Sigmoid colon (tissue), 7 donors: ENCODE measurements around the gene KIF24. TPM values are rescaled to one million over a fixed set of nuclear protein-coding genes. Genes with fewer than 3 reads are reported as not detected.
A peak's percentile ranks its signal among the peaks of the same experiment; 100 is the strongest.

ENCODE experiments used
- DNase-seq: peaks from one replicate; pipeline ENCODE4 v3.0.0-alpha.2; 2019
- H3K27ac ChIP-seq, 4 donors: fragments of 200-600 bp; sonication (generic); one replicate each; pipeline ENCODE4 v1.5.1; 2016 to 2019; ENCODE audit warnings: mild to moderate bottlenecking in 1 of 4
- H3K27me3 ChIP-seq, 3 donors: fragments of 200-600 bp; sonication (generic); one replicate each; pipeline ENCODE4 v1.5.1; 2019; ENCODE audit warnings: mild to moderate bottlenecking in 1 of 3
- H3K36me3 ChIP-seq, 4 donors: fragments of 200-600 bp; sonication (generic); one replicate each; pipeline ENCODE4 v1.5.1; 2016 to 2019
- H3K4me1 ChIP-seq, 4 donors: fragments of 200-600 bp; sonication (generic); one replicate each; pipeline ENCODE4 v1.5.1; 2017 to 2019
- H3K4me3 ChIP-seq, 4 donors: fragments of 200-600 bp; sonication (generic); one replicate each; pipeline ENCODE4 v1.5.1; 2017 to 2019; ENCODE audit warnings: mild to moderate bottlenecking in 2 of 4, moderate library complexity in 1 of 4
- H3K9me3 ChIP-seq, 4 donors: fragments of 200-600 bp in 3 of 4; sonication (generic) in 3 of 4; one replicate each; pipeline versions ENCODE4 v1.5.1 to v1.6.1; 2013 to 2019
- CTCF ChIP-seq, 4 experiments: fragments of 450-650 bp in 3 of 4; fragments of 200-600 bp in 1 of 4; IDR thresholded peaks; one replicate each; pipeline ENCODE4 v1.5.1; 2016 to 2019; ENCODE audit warnings: antibody characterized with exemption in 4 of 4, mild to moderate bottlenecking in 3 of 4, moderate library complexity in 2 of 4
- EP300 ChIP-seq, 4 donors: sonication (generic); formaldehyde crosslinking; IDR thresholded peaks; one replicate each; pipeline ENCODE4 v1.6.1; 2017; ENCODE audit warnings: antibody characterized with exemption in 4 of 4
- POLR2A ChIP-seq, 2 donors: fragments of 450-650 bp; IDR thresholded peaks; one replicate each; pipeline ENCODE4 v1.6.1; 2016; ENCODE audit warnings: antibody characterized with exemption in 2 of 2, mild to moderate bottlenecking in 2 of 2, moderate library complexity in 2 of 2
- POLR2AphosphoS5 ChIP-seq, 4 donors: sonication (generic); formaldehyde crosslinking; IDR thresholded peaks; one replicate each; pipeline ENCODE4 v1.6.1; 2017; ENCODE audit warnings: antibody characterized with exemption in 4 of 4
- WGBS, 2 donors: extraction: QIAGEN DNeasy Blood & Tissue Kit; methylation state at CpG; one replicate each; pipeline ENCODE4 v1.1.7; 2013; 5-methylcytosine and 5-hydroxymethylcytosine counted together
- intact Hi-C: fragments of 100-400 bp; cut with DNase I; formaldehyde crosslinking; loops from one replicate; pipeline ENCODE4 v1.15.1; 2023
- polyA plus RNA-seq, 3 donors: library from polyadenylated mRNA; stranded (reverse); fragments of 200-250 nt; gene quantifications; one replicate each; pipeline ENCODE4 v1.2.3, GENCODE V29; 2013
- total RNA-seq, 4 donors: library from RNA; depleted of rRNA; stranded (reverse); fragments of >200 nt; gene quantifications; one replicate each; pipeline ENCODE4 v1.1.0, GENCODE V29; 2016
- donor health status: healthy with polysubstance abuse.
- donor health status: Bipolar disorder and iron deficiency.
- donor health status: healthy.

KIF24 gene
- total and polyA plus RNA-seq, 7 donors = under 0.01 to 1.6 (median 0.46) TPM

- DNase-seq = no peak
- Histone ChIP-seq H3K4me3 (no peak overlapping the region), H3K27me3 (no peaks in the 10 kb centered on the region), H3K27ac (peak overlapping the region in 3 of 4 donors; percentile 52 to 92 (median 88)), H3K9me3 (no peaks in the 10 kb centered on the region), H3K4me1 (peaks cover 0 to 71% (median 48%) of the 10 kb centered on the region in 4 donors), H3K36me3 (peaks cover 9 to 28% (median 20%) of the 10 kb centered on the region in 4 donors)
- TF ChIP-seq POLR2AphosphoS5 (IDR thresholded peaks at IDR 0.05) = no peak
- TF ChIP-seq POLR2A (IDR thresholded peaks at IDR 0.05) = no peak
- no peak for TF ChIP-seq EP300 (IDR thresholded peaks at IDR 0.05)
- TF ChIP-seq CTCF (IDR thresholded peaks at IDR 0.05) = no peak
- intact Hi-C loops = loop anchor here (10.0 kb wide), 1 partner anchor 559 kb away; the partner anchor contains the start of gene UBE2R2
- WGBS, 2 donors = 94 to 96% methylated on average over 2 of the region's 2 CpGs
Measured at GRCh38 chr9:34373749-34374148, 44.7 kb upstream of the KIF24 start.

DNA sequence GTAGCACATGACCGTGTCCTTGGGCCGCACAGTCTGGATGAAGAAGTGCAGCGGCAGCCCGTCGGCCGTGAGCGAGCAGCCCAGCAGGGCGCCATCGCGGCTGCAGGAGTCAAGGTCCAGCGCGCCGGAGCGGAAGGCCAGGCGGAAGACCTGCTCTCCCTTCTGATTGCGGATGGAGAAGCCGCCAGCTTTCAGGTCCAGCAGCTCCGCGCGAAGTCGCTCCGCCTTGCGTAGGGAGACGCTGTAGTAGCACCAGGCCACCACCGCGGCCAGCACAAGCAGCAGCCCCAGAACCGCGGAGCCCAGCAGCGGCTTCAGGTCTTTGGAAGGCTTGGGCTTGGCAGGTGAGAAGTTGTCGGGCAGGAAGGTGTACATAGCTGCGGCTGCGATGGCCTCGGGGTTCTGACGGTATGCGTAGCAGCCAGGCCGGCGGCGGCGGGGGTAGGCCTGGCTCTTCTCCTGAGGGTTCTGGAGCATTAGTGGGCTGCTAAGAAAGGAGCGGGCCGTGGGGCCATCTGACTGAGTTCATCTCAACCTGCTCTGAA lies 43.5 kb upstream of the KIF24 start:
- intact Hi-C loops = loop anchor here (10.0 kb wide), 1 partner anchor 558 kb away; the partner anchor contains the start of gene UBE2R2
- Histone ChIP-seq H3K36me3 (peaks cover 9 to 28% (median 20%) of the 10 kb centered on the region in 4 donors), H3K4me1 (peaks cover 0 to 67% (median 44%) of the 10 kb centered on the region in 4 donors), H3K9me3 (no peaks in the 10 kb centered on the region), H3K27me3 (no peaks in the 10 kb centered on the region), H3K27ac (peak overlapping the region in 3 of 4 donors; percentile 52 to 92 (median 88)), H3K4me3 (no peak overlapping the region)
- no peak for TF ChIP-seq CTCF (IDR thresholded peaks at IDR 0.05)
- no peak for TF ChIP-seq POLR2A (IDR thresholded peaks at IDR 0.05)
- TF ChIP-seq EP300 (IDR thresholded peaks at IDR 0.05) = no peak
- no peak for TF ChIP-seq POLR2AphosphoS5 (IDR thresholded peaks at IDR 0.05)
- WGBS, 2 donors = 87 to 93% methylated on average over 41 of the region's 41 CpGs
- DNase-seq = no peak

GRCh38 chr9:34371886-34372466 lies 42.9 kb upstream of the KIF24 start:
- Histone ChIP-seq H3K4me3 (no peak overlapping the region), H3K27me3 (no peaks in the 10 kb centered on the region), H3K27ac (no peak overlapping the region), H3K4me1 (peaks cover 0 to 64% (median 40%) of the 10 kb centered on the region in 4 donors), H3K9me3 (no peaks in the 10 kb centered on the region), H3K36me3 (peaks cover 9 to 28% (median 20%) of the 10 kb centered on the region in 4 donors)
- DNase-seq = no peak
- WGBS, 2 donors = 89 to 95% methylated on average over 60 of the region's 60 CpGs
- TF ChIP-seq POLR2A (IDR thresholded peaks at IDR 0.05) (no peak), POLR2AphosphoS5 (IDR thresholded peaks at IDR 0.05) (no peak), CTCF (IDR thresholded peaks at IDR 0.05) (no peak), EP300 (IDR thresholded peaks at IDR 0.05) (no peak)
- intact Hi-C loops = loop anchor here (10.0 kb wide), 1 partner anchor 557 kb away; the partner anchor contains the start of gene UBE2R2

GRCh38 chr9:34370970-34371880 lies 42.2 kb upstream of the KIF24 start:
- TF ChIP-seq EP300 (IDR thresholded peaks at IDR 0.05) = no peak
- no peak for TF ChIP-seq POLR2AphosphoS5 (IDR thresholded peaks at IDR 0.05)
- TF ChIP-seq CTCF (IDR thresholded peaks at IDR 0.05) = no peak
- TF ChIP-seq POLR2A (IDR thresholded peaks at IDR 0.05) = no peak
- Histone ChIP-seq H3K27me3 (no peaks in the 10 kb centered on the region), H3K4me3 (peak overlapping the region in 3 of 4 donors; percentile 7 to 17 (median 11)), H3K36me3 (peaks cover 9 to 28% (median 20%) of the 10 kb centered on the region in 4 donors), H3K4me1 (peaks cover 0 to 60% (median 40%) of the 10 kb centered on the region in 4 donors), H3K27ac (peak overlapping the region in 3 of 4 donors; percentile 4 to 39 (median 34)), H3K9me3 (no peaks in the 10 kb centered on the region)
- DNase-seq = no peak
- intact Hi-C loops = loop anchor here (10.0 kb wide), 1 partner anchor 556 kb away; the partner anchor contains the start of gene UBE2R2
- 79 to 91% methylated on average over 105 of the region's 105 CpGs for WGBS, 2 donors
